Measurements from ENCODE around the gene COPS9.

COPS9 gene

GRCh38 chr2:240162531-240162930 is 26.4 kb upstream of the COPS9 start:
- TF ChIP-seq CTCF (IDR thresholded peaks at IDR 0.05; ENCODE audit: control extremely low read depth, extremely low read depth, low read depth, missing control alignments), result no peak
- CTCF ChIA-PET, result no interaction called here
- POLR2A ChIA-PET, result no interaction called here
- no peak for DNase-seq (ENCODE audit: extremely low spot score)

- DNase-seq (ENCODE audit: extremely low spot score), result no peak
- ChIA-PET CTCF (no interaction called here), POLR2A (no interaction called here)
- TF ChIP-seq CTCF (IDR thresholded peaks at IDR 0.05; ENCODE audit: control extremely low read depth, extremely low read depth, low read depth, missing control alignments), result no peak
Measured at GRCh38 chr2:240162032-240162431, 25.9 kb upstream of the COPS9 start.

GRCh38 chr2:240161087-240161750 is 25.1 kb upstream of the COPS9 start:
- no peak for TF ChIP-seq CTCF (IDR thresholded peaks at IDR 0.05; ENCODE audit: control extremely low read depth, extremely low read depth, low read depth, missing control alignments)
- no peak for DNase-seq (ENCODE audit: extremely low spot score)
- POLR2A ChIA-PET, result no interaction called here
- CTCF ChIA-PET, result no interaction called here

- DNase-seq (ENCODE audit: extremely low spot score), result no peak
- CTCF ChIA-PET, result interaction anchor here (0.9 kb wide), 1 partner anchor 10 kb away, joined by 4 read pairs; no protein-coding TSS in a partner anchor
- no peak for TF ChIP-seq CTCF (IDR thresholded peaks at IDR 0.05; ENCODE audit: control extremely low read depth, extremely low read depth, low read depth, missing control alignments)
- POLR2A ChIA-PET, result no interaction called here
Measured at GRCh38 chr2:240160291-240161086, 24.4 kb upstream of the COPS9 start.

- TF ChIP-seq CTCF (IDR thresholded peaks at IDR 0.05; ENCODE audit: control extremely low read depth, extremely low read depth, low read depth, missing control alignments), result no peak
- DNase-seq (ENCODE audit: extremely low spot score), result no peak
- ChIA-PET CTCF (interaction anchor here (0.9 kb wide), 1 partner anchor 9 kb away, joined by 4 read pairs; no protein-coding TSS in a partner anchor), POLR2A (no interaction called here)
Measured at GRCh38 chr2:240159251-240159839, 23.2 kb upstream of the COPS9 start.

GRCh38 chr2:240157147-240157470 is 21.0 kb upstream of the COPS9 start:
- CTCF ChIA-PET, result interaction anchor here (2.1 kb wide), 1 partner anchor 13 kb away, joined by 6 read pairs; no protein-coding TSS in a partner anchor
- DNase-seq (ENCODE audit: extremely low spot score), result no peak
- TF ChIP-seq CTCF (IDR thresholded peaks at IDR 0.05; ENCODE audit: control extremely low read depth, extremely low read depth, low read depth, missing control alignments), result no peak
- POLR2A ChIA-PET, result no interaction called here

All from GM10248 (cell line).